GM23248 (cell line): ENCODE results near the gene CUL3.

Experiments used
- EZH2 ChIP-seq: fragments of 200-600 bp; sonication (generic); IDR thresholded peaks from 2 replicates; pipeline ENCODE4 v1.6.1; 2018; ENCODE audit warnings: antibody characterized with exemption, mild to moderate bottlenecking; ENCODE audit not compliant: insufficient read depth, poor library complexity, severe bottlenecking
- EZH2phosphoT487 ChIP-seq: fragments of 200-600 bp; sonication (generic); IDR thresholded peaks from 2 replicates; pipeline ENCODE4 v1.6.1; 2018; ENCODE audit warnings: antibody characterized with exemption, moderate library complexity, mild to moderate bottlenecking, low read depth; ENCODE audit not compliant: insufficient read depth

DNA sequence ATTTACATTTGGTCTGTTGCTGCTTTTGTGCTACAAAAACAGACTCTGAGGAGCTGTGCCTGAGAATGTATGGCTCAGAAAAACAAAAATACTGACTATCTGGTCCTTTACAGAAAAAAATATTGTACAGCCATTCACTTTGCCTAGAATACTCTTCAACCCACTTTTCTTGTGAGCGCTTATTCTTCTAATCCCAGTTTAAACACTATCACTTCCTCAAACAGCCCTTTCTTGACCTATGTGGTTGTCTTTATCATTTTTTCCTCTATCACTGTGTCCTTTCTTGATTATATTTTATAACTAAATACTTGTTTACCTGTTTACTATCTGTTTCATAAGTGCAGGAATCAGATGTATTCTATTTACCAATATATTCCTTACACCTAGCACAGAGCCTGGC is 33.5 kb downstream of the CUL3 start:
- TF ChIP-seq EZH2: no peak
- no peak for TF ChIP-seq EZH2phosphoT487
